ENCODE data around the gene RUNX1. TPM values are rescaled to one million over a fixed set of nuclear protein-coding genes. Genes with fewer than 3 reads are reported as not detected.

RUNX1 gene
- total RNA-seq (2016; rRNA removed; fragmentation: Illumina TruSeq; extraction: Trizol) (4.4 and 5.4 TPM in 2 replicates), polyA plus RNA-seq (2011; rRNA removed) (5.8 and 6.4 TPM in 2 replicates), polyA minus RNA-seq (2011; rRNA and poly(A)+ RNA removed; ENCODE audit: low replicate concordance) (10.3 and 32.7 TPM in 2 replicates), Bru-seq, nascent RNA (percentile 71 among the genes with signal in this experiment), BruChase-seq, experiment 1, labeled RNA remaining after a 6-hour chase (percentile 58 among the genes with signal in this experiment), BruChase-seq, experiment 2, labeled RNA remaining after a 2-hour chase (percentile 65 among the genes with signal in this experiment)
- total RNA-seq (2016; cell fraction: cytosol; rRNA removed; fragmentation: Illumina TruSeq; extraction: Trizol; ENCODE audit: low read depth) = 2.4 and 2.8 TPM in 2 replicates
- 4.1 and 5.5 TPM in 2 replicates for total RNA-seq (2016; cell fraction: insoluble cytoplasmic fraction; rRNA removed; fragmentation: Illumina TruSeq; extraction: Trizol)
- 5.1 and 5.5 TPM in 2 replicates for total RNA-seq (2016; cell fraction: membrane; rRNA removed; fragmentation: Illumina TruSeq; extraction: Trizol)
- 16.6 and 18.1 TPM in 2 replicates for total RNA-seq (2016; cell fraction: nucleus; rRNA removed; fragmentation: Illumina TruSeq; extraction: Trizol)
- polyA plus RNA-seq (2011; cell fraction: cytosol; rRNA removed) = 3.0 and 3.1 TPM in 2 replicates
- polyA plus RNA-seq (2011; cell fraction: nucleus; rRNA removed) = 18.7 and 27.2 TPM in 2 replicates
- 6.5 and 6.7 TPM in 2 replicates for polyA plus RNA-seq (2012)
- polyA plus RNA-seq (2016; cell fraction: cytosol; fragmentation: Illumina TruSeq; extraction: Trizol; ENCODE audit: low read depth) = 2.4 and 2.8 TPM in 2 replicates
- 7.5 and 8.8 TPM in 2 replicates for polyA plus RNA-seq (2016; cell fraction: insoluble cytoplasmic fraction; fragmentation: Illumina TruSeq; extraction: Trizol; ENCODE audit: low read depth)
- 5.2 and 5.9 TPM in 2 replicates for polyA plus RNA-seq (2016; cell fraction: membrane; fragmentation: Illumina TruSeq; extraction: Trizol; ENCODE audit: low read depth)
- 13.0 and 13.3 TPM in 2 replicates for polyA plus RNA-seq (2016; cell fraction: nucleus; fragmentation: Illumina TruSeq; extraction: Trizol; ENCODE audit: insufficient read depth, low read depth)
- 3.1 and 6.2 TPM in 2 replicates for polyA minus RNA-seq (2011; cell fraction: cytosol; rRNA and poly(A)+ RNA removed)
- polyA minus RNA-seq (2011; cell fraction: nucleus; rRNA and poly(A)+ RNA removed) = 103 and 105 TPM in 2 replicates
- long read RNA-seq, experiment 1, partial matches to known transcripts = 1 of 2 reads
- long read RNA-seq, experiment 1, other reads (novel, unspliced or antisense) = 1 of 2 reads
- long read RNA-seq, experiment 2, full-length matches to known transcripts = 5 of 33 reads
- long read RNA-seq, experiment 2, partial matches to known transcripts = 1 of 33 reads
- long read RNA-seq, experiment 2, other reads (novel, unspliced or antisense) = 27 of 33 reads

DNA sequence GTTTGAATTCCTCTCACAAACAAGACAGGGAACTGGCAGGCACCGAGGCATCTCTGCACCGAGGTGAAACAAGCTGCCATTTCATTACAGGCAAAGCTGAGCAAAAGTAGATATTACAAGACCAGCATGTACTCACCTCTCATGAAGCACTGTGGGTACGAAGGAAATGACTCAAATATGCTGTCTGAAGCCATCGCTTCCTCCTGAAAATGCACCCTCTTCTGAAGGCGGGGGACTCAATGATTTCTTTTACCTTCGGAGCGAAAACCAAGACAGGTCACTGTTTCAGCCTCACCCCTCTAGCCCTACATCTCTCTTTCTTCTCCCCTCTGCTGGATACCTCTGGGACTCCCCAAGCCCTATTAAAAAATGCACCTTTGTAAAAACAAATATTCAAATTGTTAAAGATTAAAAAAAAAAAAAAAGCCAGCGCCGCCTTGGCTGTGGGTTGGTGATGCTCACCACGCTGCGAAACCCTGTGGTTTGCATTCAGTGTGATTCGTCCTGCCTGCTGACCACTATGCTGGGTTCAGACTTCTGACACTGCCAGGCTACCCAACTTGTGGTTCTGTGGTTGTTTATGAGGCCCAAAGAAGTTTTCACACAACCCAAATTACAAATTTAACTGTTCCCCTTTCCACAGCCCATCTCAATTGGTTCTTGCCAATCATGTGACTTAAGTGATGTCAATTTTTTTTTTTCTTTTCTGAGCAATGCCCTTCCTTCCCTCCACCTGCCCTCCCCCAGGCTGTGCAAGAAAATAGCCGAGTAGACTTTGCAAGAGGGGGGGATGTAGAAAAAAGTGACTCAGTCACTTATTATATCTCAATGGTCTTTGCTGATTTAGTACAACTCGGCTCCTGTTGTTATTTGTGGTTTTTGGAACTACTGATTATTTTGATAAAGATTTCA, at the start of gene RUNX1:
TSS of gene RUNX1 (minus strand) at position 597 of the 912 bp plus-strand sequence.
- DNase-seq (ENCODE audit: low spot score) (no peak), FAIRE-seq (no peak)
- POLR2A ChIA-PET = no interaction called here

More for the DNA sequence above, at the start of gene RUNX1:
- no peak within 1 kb of the TSS for H2AFZ ChIP-seq (ENCODE audit: low read length)
- ATAC-seq = no peak
- no TSS peak for BruUV-seq (replicated peaks)
- no peak within 1 kb of the TSS for H3K4me2 ChIP-seq (ENCODE audit: low read depth, low read length)
- no peak within 1 kb of the TSS for H3K27ac ChIP-seq (ENCODE audit: extremely low read length, insufficient read depth, low read length)
- no peaks in the 10 kb centered on the region for H3K27me3 ChIP-seq (ENCODE audit: control insufficient read depth in 1 of 2, insufficient read depth in 2 of 2, low read length in 2 of 2)
- H3K9me3 ChIP-seq (ENCODE audit: low read length) = no peaks in the 10 kb centered on the region
- no peaks in the 10 kb centered on the region for H3K79me2 ChIP-seq (ENCODE audit: insufficient read depth, low read length)
- TF ChIP-seq HOXA5 (CRISPR knock-in tag; IDR thresholded peaks at IDR 0.05) (no peak), RARA (CRISPR knock-in tag; IDR thresholded peaks at IDR 0.05) (no peak), KDM5A (IDR thresholded peaks at IDR 0.05; ENCODE audit: borderline replicate concordance, low read length) (no peak), ZNF225 (CRISPR knock-in tag; IDR thresholded peaks at IDR 0.05) (no peak), ZNF567 (CRISPR knock-in tag; IDR thresholded peaks at IDR 0.05; ENCODE audit: borderline replicate concordance) (no peak), STAG1 (CRISPR knock-in tag; IDR thresholded peaks at IDR 0.05) (no peak), HNRNPK (IDR thresholded peaks at IDR 0.05; ENCODE audit: low read depth, low read length, poor library complexity, severe bottlenecking) (no peak), ZNF337 (CRISPR knock-in tag; IDR thresholded peaks at IDR 0.05; ENCODE audit: borderline replicate concordance, low read depth) (no peak), LCORL (IDR thresholded peaks at IDR 0.05) (no peak), LCORL (CRISPR knock-in tag; IDR thresholded peaks at IDR 0.05) (no peak)
- in situ Hi-C loops (cut with HindIII; ENCODE audit: extremely low pct_ligation_motif_present, low pct_unique_long_range_greater_than_20kb) (no loop called here), intact Hi-C loops (cut with micrococcal nuclease; ENCODE audit: unreplicated experiment) (no loop called here)
- H4K20me1 ChIP-seq (ENCODE audit: insufficient read depth, low read length) = no peaks in the 10 kb centered on the region
- H3K9ac ChIP-seq (ENCODE audit: insufficient read depth, low read depth, low read length) = no peak within 1 kb of the TSS
- CTCF ChIA-PET (ENCODE audit: low intra/inter-chr PET ratio, low total read pairs) = no interaction called here
- no peak within 1 kb of the TSS for H3K4me3 ChIP-seq (replicated peaks in 1 of 3; ENCODE audit: insufficient read depth in 1 of 3, low read depth in 2 of 3, low read length in 3 of 3)
- peaks cover 44% of the 10 kb centered on the region for H3K4me1 ChIP-seq (ENCODE audit: insufficient read depth, low read length)
- 96% methylated on average over 14 of the region's 14 CpGs for WGBS (ENCODE audit: low lambda C conversion rate)
- no peaks in the 10 kb centered on the region for H3K36me3 ChIP-seq (replicated peaks in 1 of 2; ENCODE audit: control insufficient read depth in 1 of 2, insufficient read depth in 2 of 2, low read length in 2 of 2)

Measured in HepG2 (cell line).